Stimulated activated naive CD8-positive, alpha-beta T cell treated with anti-CD3 and anti-CD28 coated beads, Interleukin-15, amount 100 ng/mL, for 72 hours (primary cell): Measurements from ENCODE around the gene COA1.
"Not testable (repeated sequence)": the region's sequence is repeated elsewhere in the genome, so short reads cannot be mapped to it uniquely, and the experiment has no call there.

Experiments used
- ATAC-seq: fragments of 150-1000 bp; cut with Tn5 transposase; 2 replicates; pipeline ENCODE4 v1.10.0; 2021; ENCODE audit warnings: mild to moderate bottlenecking, moderate library complexity
- DNase-seq, 2 donors: peaks; one replicate each; pipeline ENCODE4 v3.0.0; 2021 to 2022
- H3K27ac Mint-ChIP-seq, 2 donors: one replicate each; pipeline ENCODE4 v1.8.0; 2022; ENCODE audit warnings: mild to moderate bottlenecking in 2 of 2, mixed read lengths in 2 of 2, moderate library complexity in 2 of 2
- H3K27me3 Mint-ChIP-seq: one replicate; pipeline ENCODE4 v1.8.0; 2022; ENCODE audit warnings: mixed read lengths
- H3K4me1 Mint-ChIP-seq: one replicate; pipeline ENCODE4 v1.8.0; 2022; ENCODE audit warnings: mild to moderate bottlenecking, mixed read lengths
- H3K4me3 Mint-ChIP-seq, 2 donors: one replicate each; pipeline ENCODE4 v1.8.0; 2022; ENCODE audit warnings: mild to moderate bottlenecking in 2 of 2, mixed read lengths in 2 of 2, moderate library complexity in 1 of 2
- H3K9me3 Mint-ChIP-seq, 2 donors: one replicate each; pipeline ENCODE4 v1.8.0; 2022; ENCODE audit warnings: mixed read lengths in 2 of 2

The COA1 gene

DNA sequence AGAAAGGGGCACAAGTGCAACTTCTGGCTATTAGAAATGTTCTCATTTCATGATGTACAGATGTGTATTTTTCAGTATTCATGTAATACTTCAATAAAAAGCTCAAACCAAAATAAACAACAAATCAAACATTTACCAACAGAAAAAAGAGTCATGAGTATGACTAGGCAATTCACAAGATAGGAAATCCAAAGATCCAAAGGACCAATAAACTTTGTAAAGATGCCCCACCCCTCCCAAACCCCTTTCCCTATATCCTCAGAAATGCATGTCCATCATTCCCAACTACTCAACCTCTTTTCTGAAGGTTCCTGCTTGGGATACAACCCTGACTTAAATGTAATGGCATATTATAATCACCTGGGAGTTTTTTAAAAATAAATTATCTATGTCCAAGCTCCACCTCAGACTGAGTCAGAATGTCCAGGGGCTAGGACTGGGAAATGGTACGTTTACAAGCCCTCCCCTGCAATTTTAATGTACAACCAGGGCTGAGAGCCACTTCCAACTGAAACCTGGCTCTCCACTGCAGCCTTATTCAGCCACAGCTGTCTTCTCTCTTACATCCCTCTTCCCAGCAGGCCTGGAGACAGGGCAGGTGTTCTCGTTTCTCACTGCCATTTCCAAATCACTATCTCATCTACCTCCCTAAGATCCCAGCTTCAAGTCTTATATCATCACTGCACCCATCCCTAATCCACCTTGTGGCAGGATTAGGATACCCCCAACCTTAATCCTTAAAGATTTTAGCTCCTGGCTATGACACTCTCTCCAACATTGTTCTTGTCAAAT lies 36.5 kb downstream of the COA1 start:
- Mint-ChIP-seq H3K4me1 (peaks cover 29% of the 10 kb centered on the region), H3K27ac (no peak overlapping the region), H3K27me3 (no peaks in the 10 kb centered on the region), H3K4me3 (no peak overlapping the region), H3K9me3 (peaks cover 0 to 11% of the 10 kb centered on the region in 2 donors)
- no peak for DNase-seq
- ATAC-seq = no peak

DNA sequence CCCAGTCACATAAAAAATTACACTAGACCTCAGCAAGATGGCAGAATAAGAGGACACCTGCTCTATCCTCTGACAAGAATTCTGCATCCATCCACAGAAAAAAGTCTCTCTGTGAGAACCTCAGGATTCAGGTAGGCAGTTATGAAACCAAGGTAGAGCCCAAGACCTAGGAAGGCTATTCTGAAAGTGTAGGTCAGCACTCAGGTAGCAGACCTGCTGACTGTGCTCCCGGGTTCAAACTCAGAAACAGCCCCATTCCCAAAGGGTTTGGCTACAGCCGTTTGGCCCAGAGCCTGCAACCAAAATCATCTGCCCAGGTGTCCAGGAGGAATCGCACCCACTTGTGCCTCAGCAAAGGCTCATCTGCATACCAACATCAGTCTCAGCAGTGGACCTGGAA lies 37.7 kb downstream of the COA1 start:
- no peak for DNase-seq
- no peak for ATAC-seq
- no peak overlapping the region for H3K27ac Mint-ChIP-seq
- H3K4me1 Mint-ChIP-seq = peaks cover 25% of the 10 kb centered on the region
- peaks cover 0 to 19% of the 10 kb centered on the region in 2 donors for H3K9me3 Mint-ChIP-seq
- no peak overlapping the region for H3K4me3 Mint-ChIP-seq
- H3K27me3 Mint-ChIP-seq = no peaks in the 10 kb centered on the region

DNA sequence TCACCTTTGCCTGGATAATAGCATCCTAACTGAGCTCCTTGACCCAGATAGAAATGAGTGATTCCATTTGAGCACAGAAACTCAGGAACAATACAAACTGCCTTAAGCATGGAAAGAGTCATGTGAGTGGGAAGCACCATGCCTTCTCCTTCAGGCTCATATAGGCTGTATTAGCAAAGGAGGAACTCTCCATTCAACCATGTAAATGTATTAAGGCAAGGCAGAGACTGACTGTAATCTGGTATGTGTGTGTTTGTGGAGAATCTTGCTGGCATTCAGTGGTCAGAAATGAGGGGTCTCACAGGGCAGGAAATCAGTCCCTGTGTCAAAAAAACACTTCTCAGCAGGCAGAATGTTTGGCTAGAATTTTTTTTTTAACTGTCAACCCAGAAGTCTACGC lies 40.2 kb downstream of the COA1 start:
- H3K4me1 Mint-ChIP-seq = peaks cover 40% of the 10 kb centered on the region
- H3K27me3 Mint-ChIP-seq = no peaks in the 10 kb centered on the region
- no peak for ATAC-seq
- no peak for DNase-seq
- no peak overlapping the region for H3K4me3 Mint-ChIP-seq
- no peak overlapping the region for H3K27ac Mint-ChIP-seq
- peaks cover 0 to 19% of the 10 kb centered on the region in 2 donors for H3K9me3 Mint-ChIP-seq

DNA sequence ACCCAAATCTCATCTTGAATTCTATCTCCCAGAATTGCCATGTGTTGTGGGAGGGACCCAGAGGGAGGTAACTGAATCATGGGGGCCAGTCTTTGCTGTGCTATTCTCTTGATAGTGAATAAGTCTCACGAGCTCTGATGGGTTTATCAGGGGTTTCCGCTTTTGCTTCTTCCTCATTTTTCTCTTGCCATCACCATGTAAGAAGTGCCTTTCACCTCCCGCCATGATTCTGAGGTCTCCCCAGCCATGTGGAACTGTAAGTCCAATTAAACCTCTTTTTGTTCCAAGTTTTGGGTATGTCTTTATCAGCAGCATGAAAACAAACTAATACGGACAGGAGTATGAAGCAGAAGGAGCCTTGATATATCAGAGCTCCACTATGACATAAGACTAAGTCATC lies 41.5 kb downstream of the COA1 start:
- H3K27ac Mint-ChIP-seq, H3K4me3 Mint-ChIP-seq, DNase-seq, H3K27me3 Mint-ChIP-seq, ATAC-seq: not testable (repeated sequence)
- Mint-ChIP-seq H3K4me1 (peaks cover 45% of the 10 kb centered on the region), H3K9me3 (peaks cover 5 to 19% of the 10 kb centered on the region in 2 donors)

DNA sequence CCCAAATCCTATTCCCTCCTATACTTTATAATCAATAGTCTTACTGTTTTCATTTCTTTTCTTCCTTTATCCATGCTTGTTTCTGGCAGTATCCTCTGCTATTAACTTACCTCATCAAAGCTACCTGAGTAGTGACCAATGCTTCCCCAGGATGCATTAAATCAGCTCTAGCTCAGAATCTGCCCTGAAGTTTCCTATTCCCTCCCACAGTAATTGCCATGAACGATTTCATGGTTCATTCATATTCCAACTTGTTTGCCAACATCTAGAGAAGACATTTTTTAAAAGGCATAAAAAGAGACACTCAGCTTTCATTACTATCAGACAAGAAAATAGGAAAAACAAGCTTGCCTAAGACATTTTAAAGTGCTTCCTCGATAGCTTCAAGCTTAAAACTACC lies 42.3 kb downstream of the COA1 start:
- H3K4me1 Mint-ChIP-seq = peaks cover 54% of the 10 kb centered on the region

DNA sequence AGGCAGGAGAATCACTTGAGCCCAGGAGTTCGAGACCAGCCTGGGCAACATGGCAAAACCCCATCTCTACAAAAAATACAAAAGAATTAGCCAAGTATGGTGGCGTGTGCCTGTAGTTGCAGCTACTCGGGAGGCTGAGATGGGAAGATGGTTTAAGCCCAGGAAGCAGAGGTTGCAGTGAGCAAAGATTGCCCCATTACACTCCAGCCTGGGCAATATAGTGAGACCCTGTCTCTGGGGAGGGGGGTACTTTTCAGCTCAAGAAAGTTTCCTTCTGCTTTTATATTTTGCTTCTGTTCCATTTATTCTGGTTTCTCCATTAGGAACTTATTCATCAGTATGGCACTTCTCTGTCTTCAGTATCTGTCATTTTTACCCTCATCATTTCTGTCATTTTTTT lies 48.6 kb downstream of the COA1 start:
- peaks cover 68% of the 10 kb centered on the region for H3K4me1 Mint-ChIP-seq
- DNase-seq (no peak), ATAC-seq (no peak)
- no peaks in the 10 kb centered on the region for H3K27me3 Mint-ChIP-seq
- H3K4me3 Mint-ChIP-seq = no peak overlapping the region
- peaks cover 0 to 9% of the 10 kb centered on the region in 2 donors for H3K9me3 Mint-ChIP-seq
- H3K27ac Mint-ChIP-seq = no peak overlapping the region

More for the DNA sequence above, 42.3 kb downstream of the COA1 start:
- Mint-ChIP-seq H3K9me3 (peaks cover 5 to 19% of the 10 kb centered on the region in 2 donors), H3K4me3 (no peak overlapping the region), H3K27ac (no peak overlapping the region), H3K27me3 (no peaks in the 10 kb centered on the region)
- DNase-seq = no peak
- ATAC-seq = no peak

DNA sequence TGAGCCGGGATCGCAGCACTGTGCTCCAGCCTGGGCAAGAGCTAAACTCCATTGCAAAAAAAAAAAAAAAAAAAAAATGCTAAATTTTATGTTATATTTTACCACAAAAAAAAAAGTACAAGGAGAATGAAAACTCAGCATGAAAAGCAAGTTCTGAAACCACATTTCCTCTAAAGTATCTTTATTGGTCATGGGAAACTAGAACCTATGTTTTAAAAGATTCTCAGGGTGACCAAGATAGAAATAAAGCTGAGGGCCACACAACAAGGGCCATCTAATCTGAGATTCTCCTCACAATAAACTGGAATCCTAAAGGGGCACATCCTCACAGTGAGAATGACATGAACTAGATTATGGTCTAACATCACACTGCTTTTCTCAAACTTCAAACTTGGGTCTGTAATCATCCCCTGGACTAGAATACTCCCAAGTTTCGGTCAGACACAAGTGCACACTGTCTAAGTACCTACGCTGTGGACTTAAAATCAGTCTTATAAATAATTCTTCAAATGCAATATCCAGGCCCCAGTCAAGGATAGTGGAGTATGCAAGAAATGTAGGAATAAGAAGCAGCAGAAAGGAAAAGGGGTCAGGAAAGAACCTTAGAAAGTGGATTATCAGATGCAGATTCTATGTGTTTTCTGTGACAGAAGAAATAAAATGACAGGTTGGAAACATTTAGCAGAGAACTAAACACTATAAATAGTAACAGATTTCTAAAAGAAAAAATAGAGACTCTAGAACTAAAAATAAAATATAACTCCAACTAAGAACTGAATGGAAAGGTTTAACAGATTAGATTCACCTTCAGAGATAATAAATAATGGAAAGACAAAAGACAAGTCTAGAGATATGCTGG lies 49.9 kb downstream of the COA1 start:
- H3K27ac Mint-ChIP-seq = peak overlapping the region in 1 of 2 donors; percentile 23
- ATAC-seq = no peak
- no peaks in the 10 kb centered on the region for H3K27me3 Mint-ChIP-seq
- H3K9me3 Mint-ChIP-seq = peaks cover 0 to 9% of the 10 kb centered on the region in 2 donors
- H3K4me3 Mint-ChIP-seq = peak overlapping the region; percentile 4 to 10
- DNase-seq = no peak
- peaks cover 64% of the 10 kb centered on the region for H3K4me1 Mint-ChIP-seq

DNA sequence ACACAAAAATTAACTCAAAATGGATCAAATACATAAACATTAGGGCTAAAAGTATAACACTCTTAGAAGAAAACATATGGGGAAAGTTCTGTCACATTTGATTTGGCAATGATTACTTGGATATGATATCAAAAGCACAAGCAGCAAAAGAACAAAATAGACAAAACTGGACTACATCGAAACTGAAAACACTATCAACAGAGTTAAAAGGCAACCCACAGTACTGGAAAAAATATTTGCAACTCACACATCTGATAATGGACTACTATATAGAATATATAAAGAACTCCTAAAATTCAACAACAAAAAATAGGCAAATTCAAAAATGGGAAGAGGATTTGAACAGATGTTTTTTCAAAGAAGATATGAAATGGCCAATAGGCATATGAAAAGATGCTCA lies 51.0 kb downstream of the COA1 start:
- Mint-ChIP-seq H3K27ac (peak overlapping the region; percentile 12 to 86), H3K4me1 (peaks cover 62% of the 10 kb centered on the region), H3K9me3 (peaks cover 0 to 4% of the 10 kb centered on the region in 2 donors), H3K27me3 (no peaks in the 10 kb centered on the region), H3K4me3 (peak overlapping the region; percentile 24 to 59)
- ATAC-seq (no peak), DNase-seq (no peak)

DNA sequence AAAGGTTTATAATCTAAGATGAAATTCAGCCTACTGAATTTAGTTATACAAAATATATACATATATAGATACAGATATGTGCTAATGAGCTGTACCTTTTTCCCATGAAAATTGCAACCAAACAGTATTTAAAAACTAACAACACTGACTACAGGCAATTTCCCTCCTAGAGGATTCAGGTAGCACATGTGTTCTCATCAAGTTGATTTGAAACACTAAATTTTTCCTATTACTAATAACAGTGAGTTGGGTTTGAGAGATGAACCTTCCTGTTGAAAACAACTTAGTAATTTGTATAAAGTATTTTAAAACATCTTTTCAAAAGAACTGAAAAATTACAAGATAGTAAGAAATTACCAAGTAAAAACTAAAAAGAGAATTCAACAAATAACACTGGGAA lies 51.5 kb downstream of the COA1 start:
- Mint-ChIP-seq H3K27me3 (no peaks in the 10 kb centered on the region), H3K9me3 (peaks cover 4 to 6% of the 10 kb centered on the region in 2 donors), H3K4me3 (peak overlapping the region; percentile 24 to 59), H3K27ac (peak overlapping the region in 1 of 2 donors; percentile 12), H3K4me1 (peaks cover 62% of the 10 kb centered on the region)
- DNase-seq (no peak), ATAC-seq (no peak)

DNA sequence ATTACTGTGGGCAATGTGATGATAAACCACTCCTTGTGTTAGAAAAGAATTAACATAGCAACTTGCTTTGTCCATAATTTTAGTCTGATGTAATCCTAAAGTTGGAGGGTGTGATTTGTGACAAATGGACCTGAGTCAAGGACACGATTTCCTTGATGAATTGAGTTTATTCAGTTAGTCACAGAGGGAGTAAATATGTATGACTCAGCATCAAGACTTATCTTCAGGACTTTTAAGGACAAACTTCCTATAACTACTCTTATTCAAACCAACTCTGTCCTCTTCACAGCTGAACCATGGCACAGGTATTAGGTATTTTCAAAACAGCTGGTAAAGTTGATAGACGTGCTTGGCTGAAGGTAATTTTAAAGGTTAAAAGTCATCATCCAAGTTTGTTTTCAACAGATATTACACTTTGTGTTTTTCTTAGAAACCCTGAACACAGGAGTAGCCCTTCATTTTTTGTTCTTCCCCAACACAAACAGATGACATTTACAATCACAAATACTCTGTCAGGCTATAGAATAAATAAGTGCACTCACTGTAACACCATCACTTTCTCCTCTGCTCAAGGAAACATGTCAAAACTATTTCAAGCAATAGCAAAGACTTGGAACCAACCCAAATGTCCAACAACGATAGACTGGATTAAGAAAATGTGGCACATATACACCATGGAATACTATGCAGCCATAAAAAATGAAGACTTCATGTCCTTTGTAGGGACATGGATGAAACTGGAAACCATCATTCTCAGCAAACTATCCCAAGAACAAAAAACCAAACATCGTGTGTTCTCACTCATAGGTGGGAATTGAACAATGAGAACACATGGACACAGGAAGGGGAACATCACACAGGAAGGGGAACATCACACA lies 54.5 kb downstream of the COA1 start:
- Mint-ChIP-seq H3K27ac (no peak overlapping the region), H3K4me1 (peaks cover 64% of the 10 kb centered on the region), H3K27me3 (no peaks in the 10 kb centered on the region), H3K9me3 (peaks cover 18 to 19% of the 10 kb centered on the region in 2 donors), H3K4me3 (no peak overlapping the region)
- DNase-seq (no peak), ATAC-seq (no peak)

DNA sequence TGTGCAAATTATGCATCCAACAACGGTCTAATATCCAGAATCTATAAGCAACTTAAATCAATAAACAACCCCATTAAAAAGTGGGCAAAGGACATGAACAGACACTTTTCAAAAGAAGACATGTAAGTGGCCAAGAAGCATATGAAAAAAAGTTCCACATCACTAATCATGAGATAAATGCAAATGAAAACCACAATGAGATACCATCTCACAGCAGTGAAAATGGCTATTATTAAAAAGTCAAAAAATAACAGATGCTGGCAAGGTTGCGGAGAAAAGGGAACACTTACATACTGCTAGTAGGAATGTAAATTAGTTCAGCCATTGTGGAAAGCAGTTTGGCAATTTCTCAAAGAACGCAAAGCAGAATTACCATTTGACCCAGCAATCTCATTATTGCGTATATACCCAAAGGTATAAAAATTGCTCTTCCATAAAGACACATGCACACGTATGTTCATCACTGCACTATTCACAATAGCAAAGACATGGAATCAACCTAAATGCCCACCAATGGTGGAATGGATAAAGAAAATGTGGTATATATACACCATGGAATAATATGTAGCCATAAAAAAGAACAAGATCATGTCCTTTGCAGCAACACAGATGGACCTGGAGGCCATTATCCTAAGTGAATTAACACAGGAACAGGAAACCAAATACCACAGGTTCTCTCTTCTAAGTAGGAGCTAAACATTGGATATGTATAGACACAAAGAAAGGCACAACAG lies 55.9 kb downstream of the COA1 start:
- not testable (repeated sequence) for H3K4me3 Mint-ChIP-seq, DNase-seq, H3K27ac Mint-ChIP-seq, H3K27me3 Mint-ChIP-seq, ATAC-seq
- Mint-ChIP-seq H3K9me3 (peaks cover 18 to 21% of the 10 kb centered on the region in 2 donors), H3K4me1 (peaks cover 64% of the 10 kb centered on the region)

DNA sequence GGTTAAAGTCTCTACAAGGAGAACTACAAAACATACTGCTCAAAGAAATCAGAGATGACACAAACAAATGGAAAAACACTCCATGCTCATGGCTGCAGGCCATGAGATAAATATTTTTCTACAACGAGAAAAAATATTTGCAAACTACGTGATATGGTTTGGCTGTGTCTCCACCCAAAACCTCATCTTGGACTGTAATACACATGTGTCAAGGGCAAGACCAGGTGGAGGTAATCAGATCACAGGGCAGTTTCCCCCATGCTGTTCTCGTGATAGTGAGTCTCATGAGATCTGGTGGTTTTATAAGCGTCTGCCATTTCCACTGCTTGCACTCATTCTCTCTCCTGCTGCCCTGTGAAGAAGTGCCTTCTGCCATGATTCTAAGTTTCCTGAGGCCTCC lies 57.8 kb downstream of the COA1 start:
- Mint-ChIP-seq H3K9me3 (peaks cover 18 to 28% of the 10 kb centered on the region in 2 donors), H3K4me1 (peaks cover 71% of the 10 kb centered on the region), H3K4me3 (no peak overlapping the region), H3K27ac (no peak overlapping the region), H3K27me3 (no peaks in the 10 kb centered on the region)
- no peak for ATAC-seq
- no peak for DNase-seq

DNA sequence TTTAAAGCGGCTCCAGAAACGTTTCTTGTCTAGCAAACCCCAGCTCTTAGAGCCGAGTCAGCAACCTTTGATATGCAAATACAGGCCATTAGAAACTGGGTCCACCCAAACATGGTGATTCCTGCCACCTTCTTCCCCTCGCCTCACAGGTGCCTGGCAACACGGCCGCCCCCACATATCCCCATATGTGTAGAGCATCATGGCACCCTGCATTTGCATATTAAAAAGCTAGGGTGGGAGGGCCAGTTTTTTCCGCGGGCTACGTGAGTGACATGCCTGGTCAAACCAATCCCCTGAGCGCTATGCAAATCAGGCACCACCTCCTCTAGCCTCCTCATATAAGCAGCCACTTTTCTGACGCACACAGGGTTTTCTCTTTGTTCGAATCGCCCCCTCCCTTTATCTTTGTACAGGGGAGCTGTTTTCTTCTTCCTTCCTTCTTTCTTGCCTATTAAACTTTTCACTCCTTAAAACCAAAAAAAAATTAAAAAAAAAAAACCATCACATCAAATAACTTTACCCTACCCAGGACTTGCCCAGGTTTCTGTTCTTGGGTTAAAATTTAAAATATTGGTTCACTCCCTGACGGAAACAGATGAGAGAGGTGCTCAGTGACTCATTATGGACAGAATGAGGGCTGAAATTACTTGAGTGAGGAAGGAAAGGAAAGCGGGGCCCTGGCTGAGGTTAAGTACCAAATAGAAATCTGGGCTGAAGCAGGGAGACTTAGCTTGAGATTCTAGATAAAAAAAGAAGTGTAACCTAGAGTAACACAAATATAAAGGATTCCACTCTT lies 59.8 kb downstream of the COA1 start:
- ATAC-seq = peak; percentile 91
- Mint-ChIP-seq H3K9me3 (peaks cover 18 to 35% of the 10 kb centered on the region in 2 donors), H3K27me3 (no peaks in the 10 kb centered on the region), H3K4me3 (peak overlapping the region; percentile 72 to 78), H3K27ac (peak overlapping the region; percentile 98 to 99), H3K4me1 (peaks cover 80% of the 10 kb centered on the region)
- peak; percentile 78 to 89 for DNase-seq

DNA sequence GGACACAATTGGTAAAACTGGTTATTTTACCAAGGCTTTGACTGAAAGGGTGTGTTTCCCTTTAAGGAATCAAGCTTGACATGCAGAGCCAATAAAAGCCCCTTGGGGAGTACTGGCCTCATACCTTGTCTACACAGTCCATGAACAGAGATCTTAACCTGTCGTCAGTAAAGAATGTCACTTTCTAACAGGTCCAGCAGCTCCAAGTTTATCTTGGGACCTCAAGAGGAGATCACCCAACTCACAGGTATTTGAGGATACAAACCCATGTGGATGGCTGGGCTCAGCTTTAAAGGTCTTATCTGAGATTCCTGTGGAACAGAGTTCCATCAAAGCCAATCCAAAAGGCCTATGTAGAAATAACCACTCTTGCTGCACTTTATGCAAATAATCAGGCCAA lies 61.3 kb downstream of the COA1 start:
- H3K4me3 Mint-ChIP-seq = no peak overlapping the region
- H3K27me3 Mint-ChIP-seq = no peaks in the 10 kb centered on the region
- ATAC-seq (no peak), DNase-seq (no peak)
- peaks cover 16 to 35% of the 10 kb centered on the region in 2 donors for H3K9me3 Mint-ChIP-seq
- no peak overlapping the region for H3K27ac Mint-ChIP-seq
- peaks cover 88% of the 10 kb centered on the region for H3K4me1 Mint-ChIP-seq
